WERI-Rb-1 (cell line): ENCODE data around the gene CACNA2D4.

Experiments
- DNase-seq: peaks from one replicate; pipeline ENCODE4 v3.0.0-alpha.2; 2020
- H3K27ac ChIP-seq: fragments of 250-450 bp; sonication (Bioruptor Pico); 2 replicates; pipeline ENCODE4 v1.5.1; 2020; ENCODE audit warnings: mild to moderate bottlenecking, moderate library complexity
- H3K27me3 ChIP-seq: fragments of 250-450 bp; sonication (Bioruptor Pico); 2 replicates; pipeline ENCODE4 v1.5.1; 2021; ENCODE audit warnings: mild to moderate bottlenecking, low read depth, moderate library complexity; ENCODE audit not compliant: insufficient read depth, severe bottlenecking
- H3K36me3 ChIP-seq: fragments of 250-450 bp; sonication (Bioruptor Pico); 2 replicates; pipeline ENCODE4 v1.5.1; 2020; ENCODE audit warnings: mild to moderate bottlenecking, moderate library complexity
- H3K4me3 ChIP-seq: 2 replicates; pipeline ENCODE4 v1.5.1; 2011; ENCODE audit warnings: low read depth, mild to moderate bottlenecking, control low read depth, low read length
- H3K9me3 ChIP-seq: fragments of 250-450 bp; sonication (Bioruptor Pico); 2 replicates; pipeline ENCODE4 v1.5.1; 2021; ENCODE audit warnings: mild to moderate bottlenecking, moderate library complexity; ENCODE audit not compliant: severe bottlenecking
- CTCF ChIP-seq: IDR thresholded peaks from 2 replicates; pipeline ENCODE4 v1.5.1; 2011; ENCODE audit warnings: low read depth, mild to moderate bottlenecking, control low read depth, inconsistent platforms, low read length

The CACNA2D4 gene

GRCh38 chr12:1864867-1865266, 53.6 kb downstream of the CACNA2D4 start:
- Histone ChIP-seq H3K36me3 (no peaks in the 10 kb centered on the region), H3K27ac (no peak overlapping the region), H3K27me3 (no peaks in the 10 kb centered on the region), H3K9me3 (peaks cover 2% of the 10 kb centered on the region), H3K4me3 (no peak overlapping the region)
- DNase-seq, result no peak
- no peak for TF ChIP-seq CTCF

GRCh38 chr12:1864456-1864855, 54.0 kb downstream of the CACNA2D4 start:
- Histone ChIP-seq H3K27me3 (no peaks in the 10 kb centered on the region), H3K27ac (no peak overlapping the region)
- TF ChIP-seq CTCF, result no peak

GRCh38 chr12:1863823-1864222, 54.6 kb downstream of the CACNA2D4 start:
- no peaks in the 10 kb centered on the region for H3K27me3 ChIP-seq
- TF ChIP-seq CTCF, result no peak
- no peak overlapping the region for H3K4me3 ChIP-seq
- no peak overlapping the region for H3K27ac ChIP-seq
- no peaks in the 10 kb centered on the region for H3K36me3 ChIP-seq
- peaks cover 2% of the 10 kb centered on the region for H3K9me3 ChIP-seq
- DNase-seq, result no peak

More at GRCh38 chr12:1864456-1864855, 54.0 kb downstream of the CACNA2D4 start:
- Histone ChIP-seq H3K36me3 (no peaks in the 10 kb centered on the region), H3K4me3 (no peak overlapping the region), H3K9me3 (peaks cover 2% of the 10 kb centered on the region)
- DNase-seq, result no peak

GRCh38 chr12:1862973-1863372, 55.5 kb downstream of the CACNA2D4 start:
- Histone ChIP-seq H3K9me3 (peaks cover 2% of the 10 kb centered on the region), H3K27ac (no peak overlapping the region), H3K27me3 (no peaks in the 10 kb centered on the region), H3K36me3 (no peaks in the 10 kb centered on the region), H3K4me3 (no peak overlapping the region)
- TF ChIP-seq CTCF, result no peak
- no peak for DNase-seq

DNA sequence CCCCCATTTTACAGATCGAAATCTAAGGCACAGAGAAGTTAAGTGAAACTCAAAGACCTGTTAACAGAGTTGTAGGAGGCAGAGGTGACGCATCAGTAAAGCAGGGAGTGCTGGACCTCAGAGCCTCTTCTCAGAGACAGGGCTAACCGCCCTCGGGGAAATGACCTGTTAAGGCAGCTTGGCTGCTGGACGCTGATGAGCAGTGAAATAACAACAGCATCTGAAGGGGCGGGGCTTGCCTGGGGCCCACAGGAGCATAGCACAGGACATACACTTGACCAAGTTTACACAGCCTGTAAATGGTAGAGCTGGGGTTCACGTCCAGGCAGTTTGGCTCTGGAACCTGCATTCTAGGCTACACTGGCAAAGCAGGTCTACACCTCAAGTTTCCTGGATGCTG, 58.8 kb downstream of the CACNA2D4 start:
- DNase-seq, result no peak
- Histone ChIP-seq H3K27me3 (no peaks in the 10 kb centered on the region), H3K36me3 (peaks cover 3% of the 10 kb centered on the region; the same call in 1 of the 2 replicates), H3K27ac (no peak overlapping the region), H3K4me3 (no peak overlapping the region), H3K9me3 (peaks cover 15% of the 10 kb centered on the region)
- TF ChIP-seq CTCF, result no peak

DNA sequence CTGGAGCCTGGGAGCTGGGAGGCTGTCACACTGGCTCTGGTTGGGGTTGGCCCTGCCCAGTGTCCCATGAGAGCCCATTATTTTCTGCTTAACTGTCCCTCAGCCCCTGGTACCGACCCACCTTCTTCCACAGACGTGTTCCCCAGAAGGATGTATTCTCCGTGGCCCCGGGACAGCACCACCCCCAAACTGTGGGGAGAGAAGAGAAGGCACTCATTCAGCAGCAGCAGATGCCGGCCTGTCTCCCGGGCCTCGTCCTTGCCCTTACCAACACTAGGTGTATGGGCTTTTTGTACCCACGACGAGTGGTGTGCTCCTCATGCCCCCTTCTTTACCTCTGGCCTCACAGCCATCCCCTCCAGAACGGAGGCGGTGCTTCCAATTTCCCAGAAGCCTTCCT, 60.0 kb downstream of the CACNA2D4 start:
- Histone ChIP-seq H3K36me3 (peaks cover 3% of the 10 kb centered on the region; the same call in 1 of the 2 replicates), H3K4me3 (no peak overlapping the region), H3K27me3 (no peaks in the 10 kb centered on the region), H3K27ac (no peak overlapping the region), H3K9me3 (peaks cover 17% of the 10 kb centered on the region)
- TF ChIP-seq CTCF, result no peak
- DNase-seq, result no peak
